SH-SY5Y (cell line): ENCODE measurements around the gene TBCE.

Source experiments
- GATA2 ChIP-seq: IDR thresholded peaks from 2 replicates; pipeline ENCODE4 v1.6.1; 2011; ENCODE audit warnings: mild to moderate bottlenecking, low read depth, low read length
- GATA3 ChIP-seq: IDR thresholded peaks from 2 replicates; pipeline ENCODE4 v1.6.1; 2011; ENCODE audit warnings: low read depth, mild to moderate bottlenecking, low read length, moderate library complexity

Gene TBCE

GRCh38 chr1:235421751-235422150 is 54.5 kb downstream of the TBCE start:
- TF ChIP-seq GATA3 (no peak), GATA2 (no peak)

- no peak for TF ChIP-seq GATA2
- no peak for TF ChIP-seq GATA3
Measured at GRCh38 chr1:235423214-235423652, 56.0 kb downstream of the TBCE start.

GRCh38 chr1:235424092-235424491 is 56.9 kb downstream of the TBCE start:
- TF ChIP-seq GATA3 = no peak
- no peak for TF ChIP-seq GATA2

GRCh38 chr1:235425357-235425756 is 58.1 kb downstream of the TBCE start:
- no peak for TF ChIP-seq GATA2
- TF ChIP-seq GATA3 = no peak

- TF ChIP-seq GATA2 = no peak
- no peak for TF ChIP-seq GATA3
Measured at GRCh38 chr1:235426143-235426542, 58.9 kb downstream of the TBCE start.

GRCh38 chr1:235426680-235427079 is 59.5 kb downstream of the TBCE start:
- no peak for TF ChIP-seq GATA2
- TF ChIP-seq GATA3 = no peak

- TF ChIP-seq GATA3 (no peak), GATA2 (no peak)
Measured at GRCh38 chr1:235427447-235427846, 60.2 kb downstream of the TBCE start.

- TF ChIP-seq GATA3 (no peak), GATA2 (no peak)
Measured at GRCh38 chr1:235429143-235429542, 61.9 kb downstream of the TBCE start.

- no peak for TF ChIP-seq GATA3
- TF ChIP-seq GATA2 = no peak
Measured at GRCh38 chr1:235430991-235431390, 63.8 kb downstream of the TBCE start.

GRCh38 chr1:235434001-235434400 is 66.8 kb downstream of the TBCE start:
- no peak for TF ChIP-seq GATA2
- no peak for TF ChIP-seq GATA3

GRCh38 chr1:235441159-235441685 is 74.0 kb downstream of the TBCE start:
- TF ChIP-seq GATA3 = no peak
- TF ChIP-seq GATA2 = no peak

- no peak for TF ChIP-seq GATA2
- no peak for TF ChIP-seq GATA3
Measured at GRCh38 chr1:235442788-235443429, 75.7 kb downstream of the TBCE start.

- TF ChIP-seq GATA2 = no peak
- TF ChIP-seq GATA3 = no peak
Measured at GRCh38 chr1:235448616-235449015, 81.4 kb downstream of the TBCE start.

GRCh38 chr1:235450433-235450832 is 83.2 kb downstream of the TBCE start:
- TF ChIP-seq GATA3 (no peak), GATA2 (no peak)

GRCh38 chr1:235450886-235451483 is 83.8 kb downstream of the TBCE start:
- TF ChIP-seq GATA3 = no peak

- TF ChIP-seq GATA2 (no peak), GATA3 (no peak)
Measured at GRCh38 chr1:235454021-235454420, 86.8 kb downstream of the TBCE start.
